ENCODE data around the gene LINC00237. TPM values are rescaled to one million over a fixed set of nuclear protein-coding genes. Genes with fewer than 3 reads are reported as not detected.

The LINC00237 gene
- total and polyA plus RNA-seq, 9 of the 15 experiments (the other 6 are each of a cell fraction or from before 2014, with no cell fraction given), result not detected

DNA sequence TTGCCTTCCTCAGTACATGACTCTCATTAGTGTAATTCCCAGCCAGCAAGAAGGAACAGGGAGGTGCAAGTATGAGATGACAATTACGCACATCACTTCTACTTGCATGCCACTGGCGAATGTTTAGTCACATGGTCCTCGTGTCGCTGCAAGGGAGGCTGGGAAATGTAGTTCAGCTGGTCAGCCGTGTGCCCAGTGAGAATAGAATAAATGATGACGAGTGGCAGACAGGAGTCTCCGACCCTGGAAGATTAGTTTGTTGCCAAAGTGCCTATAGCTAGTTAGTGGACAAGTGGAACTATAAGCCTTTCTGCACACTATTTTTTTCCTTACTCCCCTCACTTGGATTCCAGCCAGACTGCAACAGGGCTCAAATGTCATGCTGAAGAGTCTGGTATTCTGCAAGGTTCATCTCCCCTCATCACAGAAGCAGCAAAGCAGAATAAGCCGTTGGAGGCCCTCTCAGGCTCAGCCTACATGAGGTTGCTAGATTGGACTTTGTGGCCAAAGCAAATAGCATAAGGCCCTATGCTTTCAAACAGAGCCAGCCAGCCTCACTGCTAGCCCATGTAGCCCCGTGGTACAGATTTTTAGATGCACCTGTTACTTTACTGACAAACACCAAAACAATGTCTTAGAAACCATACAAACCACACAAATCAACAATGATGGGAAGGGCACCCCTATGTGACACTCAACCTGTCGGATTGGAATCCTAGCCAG, 9.7 kb downstream of the LINC00237 start (continued):
- TF ChIP-seq, protein P1, sequence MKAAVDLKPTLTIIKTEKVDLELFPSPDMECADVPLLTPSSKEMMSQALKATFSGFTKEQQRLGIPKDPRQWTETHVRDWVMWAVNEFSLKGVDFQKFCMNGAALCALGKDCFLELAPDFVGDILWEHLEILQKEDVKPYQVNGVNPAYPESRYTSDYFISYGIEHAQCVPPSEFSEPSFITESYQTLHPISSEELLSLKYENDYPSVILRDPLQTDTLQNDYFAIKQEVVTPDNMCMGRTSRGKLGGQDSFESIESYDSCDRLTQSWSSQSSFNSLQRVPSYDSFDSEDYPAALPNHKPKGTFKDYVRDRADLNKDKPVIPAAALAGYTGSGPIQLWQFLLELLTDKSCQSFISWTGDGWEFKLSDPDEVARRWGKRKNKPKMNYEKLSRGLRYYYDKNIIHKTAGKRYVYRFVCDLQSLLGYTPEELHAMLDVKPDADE (conservative IDR thresholded peaks at IDR 0.05; ENCODE audit: control insufficient read depth, low read depth, low read length), result 0 out of 2 replicates have a peak, but pooled peaks have one; percentile 45
- TF ChIP-seq FOXP1 (CRISPR knock-in tag; IDR thresholded peaks at IDR 0.05) (no peak), JUNB (CRISPR knock-in tag; conservative IDR thresholded peaks at IDR 0.05) (no peak), ZNF282 (CRISPR knock-in tag; IDR thresholded peaks at IDR 0.05) (no peak), HNRNPL (IDR thresholded peaks at IDR 0.05; ENCODE audit: low read depth, low read length) (no peak), CTBP1 (IDR thresholded peaks at IDR 0.05; ENCODE audit: borderline replicate concordance) (no peak), SNRNP70 (optimal IDR thresholded peaks at IDR 0.05; ENCODE audit: low read depth, low read length) (no peak), HDAC2 (IDR thresholded peaks at IDR 0.05) (no peak), TRIM28 (IDR thresholded peaks at IDR 0.05) (no peak), SMARCC2 (IDR thresholded peaks at IDR 0.05; ENCODE audit: low read depth) (no peak), ZNF644 (tag; IDR thresholded peaks at IDR 0.05; ENCODE audit: low read depth) (no peak), ZNF134 (CRISPR knock-in tag; conservative IDR thresholded peaks at IDR 0.05) (no peak), TCF7L2 (IDR thresholded peaks at IDR 0.05; ENCODE audit: low read depth, low read length) (no peak), SIX5 (IDR thresholded peaks at IDR 0.05; ENCODE audit: borderline replicate concordance in 1 of 2, insufficient read depth in 1 of 2, low read depth in 1 of 2, low read length in 2 of 2) (peak; percentile 65 to 76; a peak in 3 of 4 replicates)
- TF ChIP-seq, protein P2, sequence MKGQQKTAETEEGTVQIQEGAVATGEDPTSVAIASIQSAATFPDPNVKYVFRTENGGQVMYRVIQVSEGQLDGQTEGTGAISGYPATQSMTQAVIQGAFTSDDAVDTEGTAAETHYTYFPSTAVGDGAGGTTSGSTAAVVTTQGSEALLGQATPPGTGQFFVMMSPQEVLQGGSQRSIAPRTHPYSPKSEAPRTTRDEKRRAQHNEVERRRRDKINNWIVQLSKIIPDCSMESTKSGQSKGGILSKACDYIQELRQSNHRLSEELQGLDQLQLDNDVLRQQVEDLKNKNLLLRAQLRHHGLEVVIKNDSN (CRISPR knock-in tag; IDR thresholded peaks at IDR 0.05), result peak; percentile 90
- TF ChIP-seq, protein P3, sequence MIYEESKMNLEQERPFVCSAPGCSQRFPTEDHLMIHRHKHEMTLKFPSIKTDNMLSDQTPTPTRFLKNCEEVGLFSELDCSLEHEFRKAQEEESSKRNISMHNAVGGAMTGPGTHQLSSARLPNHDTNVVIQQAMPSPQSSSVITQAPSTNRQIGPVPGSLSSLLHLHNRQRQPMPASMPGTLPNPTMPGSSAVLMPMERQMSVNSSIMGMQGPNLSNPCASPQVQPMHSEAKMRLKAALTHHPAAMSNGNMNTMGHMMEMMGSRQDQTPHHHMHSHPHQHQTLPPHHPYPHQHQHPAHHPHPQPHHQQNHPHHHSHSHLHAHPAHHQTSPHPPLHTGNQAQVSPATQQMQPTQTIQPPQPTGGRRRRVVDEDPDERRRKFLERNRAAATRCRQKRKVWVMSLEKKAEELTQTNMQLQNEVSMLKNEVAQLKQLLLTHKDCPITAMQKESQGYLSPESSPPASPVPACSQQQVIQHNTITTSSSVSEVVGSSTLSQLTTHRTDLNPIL (CRISPR knock-in tag; IDR thresholded peaks at IDR 0.05), result no peak
- TF ChIP-seq, protein P4, sequence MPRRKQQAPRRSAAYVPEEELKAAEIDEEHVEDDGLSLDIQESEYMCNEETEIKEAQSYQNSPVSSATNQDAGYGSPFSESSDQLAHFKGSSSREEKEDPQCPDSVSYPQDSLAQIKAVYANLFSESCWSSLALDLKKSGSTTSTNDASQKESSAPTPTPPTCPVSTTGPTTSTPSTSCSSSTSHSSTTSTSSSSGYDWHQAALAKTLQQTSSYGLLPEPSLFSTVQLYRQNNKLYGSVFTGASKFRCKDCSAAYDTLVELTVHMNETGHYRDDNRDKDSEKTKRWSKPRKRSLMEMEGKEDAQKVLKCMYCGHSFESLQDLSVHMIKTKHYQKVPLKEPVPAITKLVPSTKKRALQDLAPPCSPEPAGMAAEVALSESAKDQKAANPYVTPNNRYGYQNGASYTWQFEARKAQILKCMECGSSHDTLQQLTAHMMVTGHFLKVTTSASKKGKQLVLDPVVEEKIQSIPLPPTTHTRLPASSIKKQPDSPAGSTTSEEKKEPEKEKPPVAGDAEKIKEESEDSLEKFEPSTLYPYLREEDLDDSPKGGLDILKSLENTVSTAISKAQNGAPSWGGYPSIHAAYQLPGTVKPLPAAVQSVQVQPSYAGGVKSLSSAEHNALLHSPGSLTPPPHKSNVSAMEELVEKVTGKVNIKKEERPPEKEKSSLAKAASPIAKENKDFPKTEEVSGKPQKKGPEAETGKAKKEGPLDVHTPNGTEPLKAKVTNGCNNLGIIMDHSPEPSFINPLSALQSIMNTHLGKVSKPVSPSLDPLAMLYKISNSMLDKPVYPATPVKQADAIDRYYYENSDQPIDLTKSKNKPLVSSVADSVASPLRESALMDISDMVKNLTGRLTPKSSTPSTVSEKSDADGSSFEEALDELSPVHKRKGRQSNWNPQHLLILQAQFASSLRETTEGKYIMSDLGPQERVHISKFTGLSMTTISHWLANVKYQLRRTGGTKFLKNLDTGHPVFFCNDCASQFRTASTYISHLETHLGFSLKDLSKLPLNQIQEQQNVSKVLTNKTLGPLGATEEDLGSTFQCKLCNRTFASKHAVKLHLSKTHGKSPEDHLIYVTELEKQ (CRISPR knock-in tag; IDR thresholded peaks at IDR 0.05), result no peak
- TF ChIP-seq, protein P5, sequence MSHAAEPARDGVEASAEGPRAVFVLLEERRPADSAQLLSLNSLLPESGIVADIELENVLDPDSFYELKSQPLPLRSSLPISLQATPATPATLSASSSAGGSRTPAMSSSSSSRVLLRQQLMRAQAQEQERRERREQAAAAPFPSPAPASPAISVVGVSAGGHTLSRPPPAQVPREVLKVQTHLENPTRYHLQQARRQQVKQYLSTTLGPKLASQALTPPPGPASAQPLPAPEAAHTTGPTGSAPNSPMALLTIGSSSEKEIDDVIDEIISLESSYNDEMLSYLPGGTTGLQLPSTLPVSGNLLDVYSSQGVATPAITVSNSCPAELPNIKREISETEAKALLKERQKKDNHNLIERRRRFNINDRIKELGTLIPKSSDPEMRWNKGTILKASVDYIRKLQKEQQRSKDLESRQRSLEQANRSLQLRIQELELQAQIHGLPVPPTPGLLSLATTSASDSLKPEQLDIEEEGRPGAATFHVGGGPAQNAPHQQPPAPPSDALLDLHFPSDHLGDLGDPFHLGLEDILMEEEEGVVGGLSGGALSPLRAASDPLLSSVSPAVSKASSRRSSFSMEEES (CRISPR knock-in tag; IDR thresholded peaks at IDR 0.05), result peak; percentile 26
- TF ChIP-seq, protein P6, sequence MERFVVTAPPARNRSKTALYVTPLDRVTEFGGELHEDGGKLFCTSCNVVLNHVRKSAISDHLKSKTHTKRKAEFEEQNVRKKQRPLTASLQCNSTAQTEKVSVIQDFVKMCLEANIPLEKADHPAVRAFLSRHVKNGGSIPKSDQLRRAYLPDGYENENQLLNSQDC (CRISPR knock-in tag; IDR thresholded peaks at IDR 0.05), result no peak
